Fibroblast of lung (primary cell): ENCODE results near the gene KCNK7. TPM values are rescaled to one million over a fixed set of nuclear protein-coding genes. Genes with fewer than 3 reads are reported as not detected.

Source experiments
- DNase-seq, 2 donors: peaks; one replicate each; pipeline versions ENCODE4 v3.0.0 to v3.0.0-alpha.2; 2010; ENCODE audit warnings: low read depth in 2 of 2
- H2AFZ ChIP-seq: 2 replicates; pipeline ENCODE4 v1.5.1; 2012; ENCODE audit warnings: low read length, control low read depth, inconsistent platforms
- H3K27ac ChIP-seq: 2 replicates; pipeline ENCODE4 v1.5.1; 2011; ENCODE audit warnings: low read length, control low read depth; ENCODE audit not compliant: insufficient read depth
- H3K27me3 ChIP-seq: 2 replicates; pipeline ENCODE4 v1.5.1; 2011; ENCODE audit warnings: mild to moderate bottlenecking, low read length; ENCODE audit not compliant: control insufficient read depth, insufficient read depth
- H3K36me3 ChIP-seq: 2 replicates; pipeline ENCODE4 v1.5.1; 2011; ENCODE audit warnings: low read length; ENCODE audit not compliant: control insufficient read depth, insufficient read depth
- H3K4me1 ChIP-seq: 2 replicates; pipeline ENCODE4 v1.5.1; 2011; ENCODE audit warnings: low read length; ENCODE audit not compliant: control insufficient read depth, insufficient read depth; ENCODE audit errors: extremely low read depth
- H3K4me2 ChIP-seq: 2 replicates; pipeline ENCODE4 v1.5.1; 2011; ENCODE audit warnings: low read length, control low read depth; ENCODE audit not compliant: insufficient read depth; ENCODE audit errors: extremely low read depth
- H3K4me3 ChIP-seq, 4 experiments: fragments of 200-600 bp in 1 of 4; sonication (generic) in 1 of 4; replicated peaks in 1 of 4; 2 replicates each; pipeline ENCODE4 v1.5.1; 2011 to 2016; ENCODE audit warnings: low read length in 4 of 4, low read depth in 3 of 4, mild to moderate bottlenecking in 3 of 4, control low read depth in 2 of 4, inconsistent platforms in 1 of 4, mixed read lengths in 1 of 4; ENCODE audit not compliant: insufficient read depth in 1 of 4; ENCODE audit errors: control extremely low read depth in 1 of 4
- H3K79me2 ChIP-seq: 2 replicates; pipeline ENCODE4 v1.5.1; 2012; ENCODE audit warnings: mild to moderate bottlenecking, low read length, inconsistent platforms; ENCODE audit not compliant: control insufficient read depth, insufficient read depth
- H3K9ac ChIP-seq: 2 replicates; pipeline ENCODE4 v1.5.1; 2011; ENCODE audit warnings: mild to moderate bottlenecking, low read length, control low read depth; ENCODE audit not compliant: insufficient read depth
- H3K9me3 ChIP-seq: 2 replicates; pipeline ENCODE4 v1.5.1; 2012; ENCODE audit warnings: low read depth, low read length; ENCODE audit not compliant: control insufficient read depth, insufficient read depth
- H4K20me1 ChIP-seq: 2 replicates; pipeline ENCODE4 v1.5.1; 2011; ENCODE audit warnings: low read length; ENCODE audit not compliant: control insufficient read depth, insufficient read depth; ENCODE audit errors: extremely low read depth
- EZH2 ChIP-seq: IDR thresholded peaks from 2 replicates; pipeline ENCODE4 v1.5.1; 2012; ENCODE audit warnings: low read length, control low read depth, mild to moderate bottlenecking; ENCODE audit errors: missing control alignments
- polyA plus RNA-seq, 2 donors: library from polyadenylated mRNA; depleted of rRNA in 1 of 2; stranded (reverse) in 1 of 2; unstranded in 1 of 2; fragments of >200 nt; gene quantifications; 2 replicates each; pipeline ENCODE4 v1.2.1, GENCODE V29; 2011 to 2012; ENCODE audit warnings: missing spikeins in 1 of 2
- total RNA-seq: library from RNA; depleted of rRNA; stranded (reverse); fragments of >200 nt; gene quantifications from 2 replicates; pipeline ENCODE4 v1.2.1, GENCODE V29; 2014
- TF ChIP-seq, protein P1 (sequence below), 2 donors: IDR thresholded peaks in 1 of 2; conservative IDR thresholded peaks in 1 of 2; 1 replicate in 1 of 2; 2 replicates in 1 of 2; pipeline ENCODE4 v1.5.1; 2011 to 2012; ENCODE audit warnings: low read length in 2 of 2, control low read depth in 1 of 2, inconsistent platforms in 1 of 2, low read depth in 1 of 2, mild to moderate bottlenecking in 1 of 2

Gene KCNK7
- total and polyA plus RNA-seq, 2 donors (not counting 1 experiment from before 2014, with no cell fraction given): not detected

DNA sequence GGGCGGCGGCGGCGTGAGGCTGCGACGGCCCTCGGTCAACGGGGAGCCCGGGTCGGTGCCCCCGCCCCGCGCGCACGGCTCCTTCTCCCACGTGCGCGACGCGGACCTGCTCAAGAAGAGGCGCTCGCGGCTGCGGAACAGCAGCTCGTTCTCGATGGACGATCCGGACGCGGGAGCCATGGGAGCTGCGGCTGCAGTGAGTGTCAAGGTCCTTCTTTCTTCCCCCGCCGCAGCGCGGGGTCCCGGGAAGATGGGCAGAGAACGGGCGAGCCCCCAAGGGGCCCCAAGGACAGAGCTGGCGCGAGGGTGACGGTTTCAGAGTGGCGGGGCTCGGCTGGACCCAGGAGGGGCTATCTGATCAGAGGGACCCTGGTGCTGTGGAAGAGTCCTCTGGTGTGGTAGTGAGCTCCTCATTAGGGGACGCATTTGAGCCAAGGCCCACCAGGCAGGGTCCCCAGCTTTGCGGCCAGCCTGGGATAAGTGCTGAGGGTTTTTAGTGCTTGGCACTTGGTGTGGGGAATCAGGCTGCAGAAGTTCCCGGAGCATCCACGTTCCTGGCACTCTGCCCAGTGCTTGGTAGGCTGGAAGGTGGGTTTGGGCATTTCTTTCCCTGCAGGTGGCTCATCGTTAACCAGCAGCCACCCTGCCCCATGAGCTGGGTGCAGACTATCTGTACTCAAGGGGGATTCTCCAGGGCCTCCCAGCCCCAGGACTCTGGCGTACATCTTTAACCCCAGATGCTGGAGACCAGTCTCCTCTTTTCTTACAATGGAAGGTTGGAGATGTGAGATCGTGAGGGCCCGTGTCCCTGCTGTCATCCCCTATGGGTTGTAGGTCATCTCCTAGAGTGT, 10.0 kb downstream of the KCNK7 start:
- no peaks in the 10 kb centered on the region for H3K79me2 ChIP-seq
- H3K4me2 ChIP-seq: no peak overlapping the region
- H3K4me3 ChIP-seq: no peak overlapping the region
- no peaks in the 10 kb centered on the region for H3K9me3 ChIP-seq
- H3K27ac ChIP-seq: no peak overlapping the region
- no peaks in the 10 kb centered on the region for H4K20me1 ChIP-seq
- no peak overlapping the region for H3K9ac ChIP-seq
- no peak for TF ChIP-seq EZH2
- TF ChIP-seq, protein P1, sequence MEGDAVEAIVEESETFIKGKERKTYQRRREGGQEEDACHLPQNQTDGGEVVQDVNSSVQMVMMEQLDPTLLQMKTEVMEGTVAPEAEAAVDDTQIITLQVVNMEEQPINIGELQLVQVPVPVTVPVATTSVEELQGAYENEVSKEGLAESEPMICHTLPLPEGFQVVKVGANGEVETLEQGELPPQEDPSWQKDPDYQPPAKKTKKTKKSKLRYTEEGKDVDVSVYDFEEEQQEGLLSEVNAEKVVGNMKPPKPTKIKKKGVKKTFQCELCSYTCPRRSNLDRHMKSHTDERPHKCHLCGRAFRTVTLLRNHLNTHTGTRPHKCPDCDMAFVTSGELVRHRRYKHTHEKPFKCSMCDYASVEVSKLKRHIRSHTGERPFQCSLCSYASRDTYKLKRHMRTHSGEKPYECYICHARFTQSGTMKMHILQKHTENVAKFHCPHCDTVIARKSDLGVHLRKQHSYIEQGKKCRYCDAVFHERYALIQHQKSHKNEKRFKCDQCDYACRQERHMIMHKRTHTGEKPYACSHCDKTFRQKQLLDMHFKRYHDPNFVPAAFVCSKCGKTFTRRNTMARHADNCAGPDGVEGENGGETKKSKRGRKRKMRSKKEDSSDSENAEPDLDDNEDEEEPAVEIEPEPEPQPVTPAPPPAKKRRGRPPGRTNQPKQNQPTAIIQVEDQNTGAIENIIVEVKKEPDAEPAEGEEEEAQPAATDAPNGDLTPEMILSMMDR (conservative IDR thresholded peaks at IDR 0.05 in 1 of 2, IDR thresholded peaks at IDR 0.05 in 1 of 2; ENCODE audit: low read depth in 1 of 2, low read length in 2 of 2): no peak
- no peaks in the 10 kb centered on the region for H3K27me3 ChIP-seq
- H3K4me1 ChIP-seq: peaks cover 8% of the 10 kb centered on the region
- DNase-seq: no peak
- no peak overlapping the region for H2AFZ ChIP-seq
- peaks cover 20% of the 10 kb centered on the region for H3K36me3 ChIP-seq

DNA sequence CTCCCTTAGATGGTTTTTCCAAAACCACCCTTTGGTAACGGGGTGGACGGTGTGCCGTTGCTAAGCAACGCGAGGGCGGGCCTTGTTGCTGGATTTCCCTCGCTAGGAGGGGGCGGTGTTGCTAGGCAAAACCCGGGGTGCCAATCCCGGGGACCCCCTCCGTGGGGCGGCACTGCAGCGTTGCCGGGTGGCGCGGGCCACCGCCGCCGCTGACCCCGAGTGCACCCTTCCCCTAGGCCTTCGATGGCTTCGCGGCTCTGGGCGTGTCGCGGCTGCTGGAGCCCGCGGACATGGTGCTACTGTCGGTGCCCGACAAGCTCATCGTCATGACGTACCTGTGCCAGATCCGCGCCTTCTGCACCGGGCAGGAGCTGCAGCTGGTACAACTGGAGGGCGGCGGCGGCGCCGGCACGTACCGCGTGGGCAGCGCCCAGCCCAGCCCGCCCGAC, 10.9 kb downstream of the KCNK7 start:
- Histone ChIP-seq H2AFZ (no peak overlapping the region), H3K79me2 (no peaks in the 10 kb centered on the region), H3K4me1 (peaks cover 8% of the 10 kb centered on the region), H3K27me3 (no peaks in the 10 kb centered on the region), H3K27ac (no peak overlapping the region), H3K36me3 (peaks cover 24% of the 10 kb centered on the region), H3K4me2 (no peak overlapping the region), H3K4me3 (no peak overlapping the region), H3K9me3 (no peaks in the 10 kb centered on the region), H4K20me1 (no peaks in the 10 kb centered on the region), H3K9ac (no peak overlapping the region)
- DNase-seq: no peak
- TF ChIP-seq EZH2: no peak
- TF ChIP-seq, protein P1 (conservative IDR thresholded peaks at IDR 0.05 in 1 of 2, IDR thresholded peaks at IDR 0.05 in 1 of 2; ENCODE audit: low read depth in 1 of 2, low read length in 2 of 2): no peak

DNA sequence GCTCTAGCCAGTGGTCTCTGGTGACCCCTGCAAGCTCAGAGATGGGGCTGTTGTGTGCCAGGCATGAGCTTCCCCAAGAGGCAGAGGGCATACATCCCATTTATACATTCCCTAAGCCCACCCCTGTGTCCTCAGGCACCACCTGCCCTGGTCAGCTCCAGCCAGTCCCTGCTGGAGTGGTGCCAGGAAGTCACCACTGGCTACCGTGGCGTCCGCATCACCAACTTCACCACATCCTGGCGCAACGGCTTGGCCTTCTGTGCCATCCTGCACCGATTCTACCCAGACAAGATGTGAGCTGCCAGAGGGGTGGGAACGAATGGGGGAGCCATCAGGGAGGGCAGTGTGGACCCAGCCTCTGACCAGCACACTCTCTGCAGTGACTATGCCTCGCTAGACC, 11.5 kb downstream of the KCNK7 start:
- TF ChIP-seq, protein P1 (conservative IDR thresholded peaks at IDR 0.05 in 1 of 2, IDR thresholded peaks at IDR 0.05 in 1 of 2; ENCODE audit: low read depth in 1 of 2, low read length in 2 of 2): no peak
- TF ChIP-seq EZH2: no peak
- no peak overlapping the region for H3K4me2 ChIP-seq
- peaks cover 8% of the 10 kb centered on the region for H3K4me1 ChIP-seq
- no peak for DNase-seq
- H3K9ac ChIP-seq: no peak overlapping the region
- H3K79me2 ChIP-seq: no peaks in the 10 kb centered on the region
- H2AFZ ChIP-seq: no peak overlapping the region
- H3K4me3 ChIP-seq: no peak overlapping the region
- no peaks in the 10 kb centered on the region for H4K20me1 ChIP-seq
- H3K9me3 ChIP-seq: no peaks in the 10 kb centered on the region
- no peaks in the 10 kb centered on the region for H3K27me3 ChIP-seq
- peaks cover 26% of the 10 kb centered on the region for H3K36me3 ChIP-seq
- H3K27ac ChIP-seq: no peak overlapping the region
